ENCODE measurements around the gene ABHD15. TPM values are rescaled to one million over a fixed set of nuclear protein-coding genes. Genes with fewer than 3 reads are reported as not detected.

ABHD15 gene
- total RNA-seq, 1 experiment from 2014 or later: 10.5 TPM

DNA sequence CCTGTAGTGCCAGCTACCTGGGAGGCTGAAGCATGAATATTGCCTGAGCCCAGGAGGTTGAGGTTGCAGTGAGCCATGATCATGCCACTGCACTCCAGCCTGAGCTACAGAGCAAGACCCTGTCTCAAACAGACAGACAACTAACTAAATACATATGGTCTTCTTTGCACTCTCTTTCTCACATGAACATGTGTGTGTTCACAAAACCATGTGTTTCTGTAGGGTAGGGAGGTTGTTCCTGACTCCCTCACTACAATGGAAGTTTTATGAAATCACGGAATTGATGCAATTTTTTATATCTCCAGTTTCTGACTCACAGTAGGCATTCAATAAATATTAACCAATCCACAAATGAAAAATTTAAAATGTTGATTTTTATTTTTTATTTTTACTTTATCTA, 48.5 kb downstream of the ABHD15 start:
- Mint-ChIP-seq H3K4me1 (ENCODE audit: low read depth, unreplicated experiment) (no peaks in the 10 kb centered on the region), H3K4me3 (ENCODE audit: unreplicated experiment) (no peak overlapping the region), H3K36me3 (ENCODE audit: insufficient read depth, unreplicated experiment) (peaks cover 83% of the 10 kb centered on the region), H3K9me3 (ENCODE audit: unreplicated experiment) (no peaks in the 10 kb centered on the region), H3K27ac (ENCODE audit: unreplicated experiment) (no peak overlapping the region), H3K27me3 (ENCODE audit: insufficient read depth, unreplicated experiment) (no peaks in the 10 kb centered on the region)
- BruUV-seq (replicated peaks): no TSS peak
- no peak for DNase-seq
- no peaks in the 10 kb centered on the region for H3K9me3 ChIP-seq
- ChIA-PET POLR2A (no interaction called here), CTCF (no interaction called here)
- no peak overlapping the region for H3K4me3 ChIP-seq (ENCODE audit: low read depth, low read length)
- H3K4me1 ChIP-seq: no peaks in the 10 kb centered on the region
- intact Hi-C loops (cut with micrococcal nuclease; ENCODE audit: unreplicated experiment): no loop called here
- TF ChIP-seq, protein P1, sequence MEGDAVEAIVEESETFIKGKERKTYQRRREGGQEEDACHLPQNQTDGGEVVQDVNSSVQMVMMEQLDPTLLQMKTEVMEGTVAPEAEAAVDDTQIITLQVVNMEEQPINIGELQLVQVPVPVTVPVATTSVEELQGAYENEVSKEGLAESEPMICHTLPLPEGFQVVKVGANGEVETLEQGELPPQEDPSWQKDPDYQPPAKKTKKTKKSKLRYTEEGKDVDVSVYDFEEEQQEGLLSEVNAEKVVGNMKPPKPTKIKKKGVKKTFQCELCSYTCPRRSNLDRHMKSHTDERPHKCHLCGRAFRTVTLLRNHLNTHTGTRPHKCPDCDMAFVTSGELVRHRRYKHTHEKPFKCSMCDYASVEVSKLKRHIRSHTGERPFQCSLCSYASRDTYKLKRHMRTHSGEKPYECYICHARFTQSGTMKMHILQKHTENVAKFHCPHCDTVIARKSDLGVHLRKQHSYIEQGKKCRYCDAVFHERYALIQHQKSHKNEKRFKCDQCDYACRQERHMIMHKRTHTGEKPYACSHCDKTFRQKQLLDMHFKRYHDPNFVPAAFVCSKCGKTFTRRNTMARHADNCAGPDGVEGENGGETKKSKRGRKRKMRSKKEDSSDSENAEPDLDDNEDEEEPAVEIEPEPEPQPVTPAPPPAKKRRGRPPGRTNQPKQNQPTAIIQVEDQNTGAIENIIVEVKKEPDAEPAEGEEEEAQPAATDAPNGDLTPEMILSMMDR (IDR thresholded peaks at IDR 0.05; ENCODE audit: insufficient read depth in 1 of 2, low read depth in 1 of 2, low read length in 1 of 2, severe bottlenecking in 1 of 2, unreplicated experiment in 1 of 2): no peak
- no peaks in the 10 kb centered on the region for H3K27me3 ChIP-seq (replicated peaks; ENCODE audit: control insufficient read depth, insufficient read depth, low read length)
- H3K36me3 ChIP-seq (ENCODE audit: control insufficient read depth, insufficient read depth, low read length): no peaks in the 10 kb centered on the region; the same call in 1 of the 2 replicates

DNA sequence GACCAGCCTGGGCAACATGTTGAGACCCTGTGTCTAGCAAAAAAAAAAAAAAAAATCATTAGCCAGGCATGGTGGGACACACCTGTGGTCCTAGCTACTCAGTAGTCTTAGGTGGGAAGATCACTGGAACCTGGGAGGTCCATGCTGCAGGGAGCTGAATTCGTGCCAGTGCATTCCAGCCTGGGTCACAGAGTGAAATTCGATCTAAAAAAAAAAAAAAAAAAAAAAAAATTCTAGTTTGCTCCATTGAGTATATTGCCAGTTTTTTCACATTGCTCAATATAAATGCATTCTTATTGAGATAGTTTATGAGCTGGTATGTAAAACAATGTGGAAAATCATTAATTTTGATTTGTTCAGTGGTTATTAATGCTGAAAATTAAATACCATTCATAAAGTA, 52.0 kb downstream of the ABHD15 start:
- ChIA-PET POLR2A (no interaction called here), CTCF (no interaction called here)
- Mint-ChIP-seq H3K27me3 (ENCODE audit: insufficient read depth, unreplicated experiment) (no peaks in the 10 kb centered on the region), H3K27ac (ENCODE audit: unreplicated experiment) (no peak overlapping the region), H3K4me1 (ENCODE audit: low read depth, unreplicated experiment) (no peaks in the 10 kb centered on the region), H3K36me3 (ENCODE audit: insufficient read depth, unreplicated experiment) (peaks cover 87% of the 10 kb centered on the region), H3K9me3 (ENCODE audit: unreplicated experiment) (no peaks in the 10 kb centered on the region), H3K4me3 (ENCODE audit: unreplicated experiment) (no peak overlapping the region)
- DNase-seq: no peak
- intact Hi-C loops (cut with micrococcal nuclease; ENCODE audit: unreplicated experiment): no loop called here
- Histone ChIP-seq H3K27me3 (replicated peaks; ENCODE audit: control insufficient read depth, insufficient read depth, low read length) (no peaks in the 10 kb centered on the region), H3K9me3 (no peaks in the 10 kb centered on the region), H3K4me1 (no peaks in the 10 kb centered on the region), H3K36me3 (ENCODE audit: control insufficient read depth, insufficient read depth, low read length) (no peaks in the 10 kb centered on the region; the same call in 1 of the 2 replicates), H3K4me3 (ENCODE audit: low read depth, low read length) (no peak overlapping the region)
- no TSS peak for BruUV-seq (replicated peaks)
- TF ChIP-seq, protein P1 (IDR thresholded peaks at IDR 0.05; ENCODE audit: insufficient read depth in 1 of 2, low read depth in 1 of 2, low read length in 1 of 2, severe bottlenecking in 1 of 2, unreplicated experiment in 1 of 2): no peak

DNA sequence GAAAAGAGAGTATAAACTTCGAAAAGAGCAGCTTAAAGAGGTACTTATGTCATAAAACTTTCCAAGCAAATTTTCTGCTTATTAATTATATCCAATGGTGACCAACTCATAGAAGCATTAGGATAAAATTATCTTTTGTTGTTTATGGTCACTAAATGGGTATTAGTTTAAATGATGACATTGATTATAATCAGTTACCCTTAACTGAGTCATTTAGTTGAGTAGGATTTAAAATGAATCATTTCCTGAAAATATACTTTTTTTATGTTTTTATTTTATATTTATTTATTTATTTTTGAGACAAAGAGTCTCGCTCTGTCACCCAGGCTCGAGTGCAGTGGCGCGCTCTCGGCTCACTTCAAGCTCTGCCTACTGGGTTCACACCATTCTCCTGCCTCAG, 55.9 kb downstream of the ABHD15 start:
- Histone ChIP-seq H3K4me1 (no peaks in the 10 kb centered on the region), H3K9me3 (no peaks in the 10 kb centered on the region), H3K27me3 (replicated peaks; ENCODE audit: control insufficient read depth, insufficient read depth, low read length) (no peaks in the 10 kb centered on the region), H3K36me3 (ENCODE audit: control insufficient read depth, insufficient read depth, low read length) (peaks cover 3% of the 10 kb centered on the region; the same call in 1 of the 2 replicates), H3K4me3 (ENCODE audit: low read depth, low read length) (no peak overlapping the region)
- Mint-ChIP-seq H3K27me3 (ENCODE audit: insufficient read depth, unreplicated experiment) (no peaks in the 10 kb centered on the region), H3K36me3 (ENCODE audit: insufficient read depth, unreplicated experiment) (peaks cover 73% of the 10 kb centered on the region), H3K4me1 (ENCODE audit: low read depth, unreplicated experiment) (no peaks in the 10 kb centered on the region), H3K4me3 (ENCODE audit: unreplicated experiment) (no peak overlapping the region), H3K9me3 (ENCODE audit: unreplicated experiment) (no peaks in the 10 kb centered on the region), H3K27ac (ENCODE audit: unreplicated experiment) (no peak overlapping the region)
- ChIA-PET CTCF (no interaction called here), POLR2A (no interaction called here)
- intact Hi-C loops (cut with micrococcal nuclease; ENCODE audit: unreplicated experiment): no loop called here
- TF ChIP-seq, protein P1 (IDR thresholded peaks at IDR 0.05; ENCODE audit: insufficient read depth in 1 of 2, low read depth in 1 of 2, low read length in 1 of 2, severe bottlenecking in 1 of 2, unreplicated experiment in 1 of 2): no peak
- no TSS peak for BruUV-seq (replicated peaks)
- DNase-seq: no peak

Other genes starting within 250 kb of the ABHD15 start
- gene TAOK1, start 176.7 kb downstream of the ABHD15 start, total RNA-seq (2022): 87.7 and 93.1 TPM in 2 replicates
- 43.9 and 49.2 TPM in 2 replicates for gene TP53I13, start 1.7 kb upstream of the ABHD15 start, total RNA-seq (2022)
- gene GIT1, start 22.6 kb upstream of the ABHD15 start, total RNA-seq (2022): 46.5 and 47.0 TPM in 2 replicates
- 7.7 and 10.4 TPM in 2 replicates for gene ANKRD13B, start 26.1 kb upstream of the ABHD15 start, total RNA-seq (2022)
- 2.8 and 2.9 TPM in 2 replicates for gene CORO6, start 55.9 kb upstream of the ABHD15 start, total RNA-seq (2022)

All from Caco-2 (cell line).